HUES6 (cell line): Measurements from ENCODE around the gene CELA3A.
"Not testable (repeated sequence)": the region's sequence is repeated elsewhere in the genome, so short reads cannot be mapped to it uniquely, and the experiment has no call there.

Experiments used
- H3K27ac ChIP-seq: 2 replicates; pipeline ENCODE4 v1.7.0; 2013; ENCODE audit warnings: low read depth, mild to moderate bottlenecking, low read length, inconsistent platforms
- H3K27me3 ChIP-seq: 2 replicates; pipeline ENCODE4 v1.6.1; 2013; ENCODE audit warnings: low read length; ENCODE audit not compliant: control insufficient read depth, insufficient read depth
- H3K36me3 ChIP-seq: 2 replicates; pipeline ENCODE4 v1.6.1; 2013; ENCODE audit warnings: low read length; ENCODE audit not compliant: control insufficient read depth, insufficient read depth
- H3K4me1 ChIP-seq: 2 replicates; pipeline ENCODE4 v1.6.1; 2013; ENCODE audit warnings: low read length; ENCODE audit not compliant: control insufficient read depth, insufficient read depth
- H3K4me3 ChIP-seq: 2 replicates; pipeline ENCODE4 v1.5.1; 2013; ENCODE audit warnings: low read depth, low read length
- H3K9ac ChIP-seq: one replicate; pipeline ENCODE4 v1.6.1; 2013; ENCODE audit warnings: mild to moderate bottlenecking, low read length
- H3K9me3 ChIP-seq: 2 replicates; pipeline ENCODE4 v1.6.1; 2013; ENCODE audit warnings: low read depth, low read length; ENCODE audit not compliant: control insufficient read depth, insufficient read depth

Gene CELA3A

DNA sequence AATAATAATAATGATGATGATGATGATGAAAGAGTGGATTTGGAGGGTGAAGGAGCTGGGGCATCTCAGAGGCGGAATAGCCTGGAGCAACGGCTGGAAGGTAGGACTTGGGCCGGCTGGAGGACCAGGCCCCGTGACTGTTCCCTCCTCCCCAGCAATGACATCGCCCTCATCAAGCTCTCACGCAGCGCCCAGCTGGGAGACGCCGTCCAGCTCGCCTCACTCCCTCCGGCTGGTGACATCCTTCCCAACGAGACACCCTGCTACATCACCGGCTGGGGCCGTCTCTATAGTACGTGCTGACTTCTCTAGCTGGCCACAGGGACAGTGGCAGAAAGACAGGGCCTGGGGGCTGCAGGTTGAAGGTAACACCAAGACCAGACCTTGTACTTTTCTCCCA lies 17.9 kb upstream of the CELA3A start:
- not testable (repeated sequence) for H3K9ac ChIP-seq, H3K27ac ChIP-seq, H3K27me3 ChIP-seq, H3K4me3 ChIP-seq, H3K9me3 ChIP-seq, H3K36me3 ChIP-seq, H3K4me1 ChIP-seq

DNA sequence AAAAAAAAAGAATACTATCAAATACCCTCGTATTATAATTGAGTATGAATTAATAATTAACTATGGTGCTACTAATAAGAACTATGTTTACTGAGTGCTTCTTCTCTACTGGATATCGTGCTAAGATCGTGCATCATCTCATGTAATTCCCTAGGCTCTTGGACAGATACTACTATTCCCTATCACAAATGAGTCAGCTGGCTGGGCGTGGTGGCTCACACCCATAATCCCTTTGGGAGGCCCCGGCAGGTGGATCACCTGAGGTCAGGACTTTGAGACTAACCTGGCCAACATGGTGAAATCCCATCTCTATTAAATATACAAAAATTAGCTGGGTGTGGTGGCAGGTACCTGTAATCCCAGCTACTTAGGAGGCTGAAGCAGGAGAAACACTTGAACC lies 15.6 kb upstream of the CELA3A start:
- H3K36me3 ChIP-seq, H3K4me3 ChIP-seq, H3K27me3 ChIP-seq, H3K27ac ChIP-seq, H3K9ac ChIP-seq, H3K9me3 ChIP-seq, H3K4me1 ChIP-seq: not testable (repeated sequence)

DNA sequence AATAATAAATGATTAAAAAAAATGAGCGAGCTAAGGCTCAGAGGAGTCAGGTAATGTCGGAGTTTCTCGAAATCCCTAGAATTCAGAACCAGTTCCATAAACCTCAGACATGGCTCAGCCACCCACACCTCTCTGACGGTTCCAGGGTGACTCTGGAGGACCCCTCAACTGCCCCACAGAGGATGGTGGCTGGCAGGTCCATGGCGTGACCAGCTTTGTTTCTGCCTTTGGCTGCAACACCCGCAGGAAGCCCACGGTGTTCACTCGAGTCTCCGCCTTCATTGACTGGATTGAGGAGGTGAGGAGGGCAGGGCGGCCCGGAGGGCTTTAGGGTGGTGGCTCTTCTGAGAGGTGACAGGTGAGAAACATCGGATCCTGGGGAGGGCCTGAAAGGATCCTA lies 15.1 kb upstream of the CELA3A start:
- H3K27ac ChIP-seq, H3K27me3 ChIP-seq, H3K36me3 ChIP-seq, H3K9ac ChIP-seq, H3K4me1 ChIP-seq, H3K4me3 ChIP-seq, H3K9me3 ChIP-seq: not testable (repeated sequence)

DNA sequence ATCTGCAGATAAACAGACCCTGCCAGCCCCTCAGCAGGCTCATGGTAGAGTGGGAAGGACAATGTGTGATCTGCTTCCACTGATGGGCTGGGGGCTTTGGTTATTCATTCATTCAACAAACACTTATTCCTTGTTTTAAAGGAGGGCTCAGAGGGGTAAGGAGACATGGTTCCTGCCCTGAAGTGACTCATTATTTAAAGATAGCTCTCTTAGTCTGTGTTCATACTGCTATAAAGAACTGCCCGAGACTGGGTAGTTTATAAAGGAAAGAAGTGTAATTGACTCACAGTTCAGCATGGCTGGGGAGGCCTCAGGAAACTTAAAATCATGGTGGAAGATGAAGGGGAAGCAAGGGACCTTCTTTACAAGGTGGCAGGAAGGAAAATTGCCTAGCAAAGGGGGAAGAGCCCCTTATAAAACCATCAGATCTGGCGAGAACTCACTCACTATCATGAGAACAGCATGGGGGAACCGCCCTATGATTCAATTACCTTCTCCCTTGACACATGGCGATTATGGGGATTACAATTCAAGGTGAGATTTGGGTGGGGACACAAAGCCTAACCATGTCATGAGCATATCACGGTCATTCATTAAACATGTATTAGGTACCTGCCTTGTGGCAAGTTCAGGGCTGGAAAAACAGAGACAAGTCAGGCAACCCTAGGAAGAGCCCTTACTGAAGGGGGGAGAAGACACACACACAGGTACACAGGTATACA lies 11.6 kb upstream of the CELA3A start:
- H3K9ac ChIP-seq, H3K36me3 ChIP-seq, H3K4me3 ChIP-seq, H3K27me3 ChIP-seq, H3K27ac ChIP-seq, H3K4me1 ChIP-seq, H3K9me3 ChIP-seq: not testable (repeated sequence)

DNA sequence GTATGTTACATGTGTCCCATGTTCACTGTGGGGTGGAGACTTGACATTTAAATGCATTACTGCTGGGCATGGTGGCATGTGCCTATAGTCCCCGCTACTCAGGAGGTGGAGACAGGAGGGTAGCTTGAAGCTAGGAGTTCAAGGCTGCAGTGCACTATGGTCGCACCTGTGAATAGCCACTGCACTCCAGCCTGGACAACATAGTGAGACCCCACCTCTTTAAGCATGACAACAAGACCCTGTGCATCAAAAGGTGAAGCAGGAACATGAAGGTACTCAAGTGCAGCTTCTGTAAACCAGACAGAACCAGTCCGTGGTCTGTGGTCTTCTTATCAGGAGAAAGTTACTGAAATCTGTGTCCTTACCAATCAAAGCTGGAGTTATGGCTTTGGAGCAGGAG lies 9.3 kb upstream of the CELA3A start:
- not testable (repeated sequence) for H3K4me1 ChIP-seq, H3K36me3 ChIP-seq, H3K9ac ChIP-seq, H3K9me3 ChIP-seq, H3K27me3 ChIP-seq, H3K4me3 ChIP-seq, H3K27ac ChIP-seq

DNA sequence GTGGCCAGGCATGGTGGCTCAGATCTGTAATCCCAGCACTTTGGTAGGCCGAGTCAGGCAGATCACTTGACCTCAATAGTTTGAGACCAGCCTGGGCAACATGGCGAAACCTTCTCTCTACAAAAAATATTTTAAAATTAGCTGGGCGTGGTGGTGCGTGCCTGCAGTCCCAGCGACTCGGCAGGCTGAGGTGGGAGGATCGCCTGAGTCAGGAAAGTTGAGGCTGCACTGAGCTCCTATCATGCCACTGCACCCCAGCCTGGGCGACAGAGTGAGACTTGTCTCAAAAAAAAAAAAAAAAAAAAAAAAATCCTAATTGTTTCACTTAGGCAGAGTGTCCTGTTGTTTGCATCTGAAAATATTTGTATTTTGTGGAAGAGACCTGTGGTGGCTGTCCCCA lies 6.7 kb upstream of the CELA3A start:
- H3K27ac ChIP-seq, H3K9ac ChIP-seq, H3K9me3 ChIP-seq, H3K36me3 ChIP-seq, H3K27me3 ChIP-seq, H3K4me3 ChIP-seq: not testable (repeated sequence)
- H3K4me1 ChIP-seq, result peaks cover 10% of the 10 kb centered on the region; the same call in 1 of the 2 replicates

DNA sequence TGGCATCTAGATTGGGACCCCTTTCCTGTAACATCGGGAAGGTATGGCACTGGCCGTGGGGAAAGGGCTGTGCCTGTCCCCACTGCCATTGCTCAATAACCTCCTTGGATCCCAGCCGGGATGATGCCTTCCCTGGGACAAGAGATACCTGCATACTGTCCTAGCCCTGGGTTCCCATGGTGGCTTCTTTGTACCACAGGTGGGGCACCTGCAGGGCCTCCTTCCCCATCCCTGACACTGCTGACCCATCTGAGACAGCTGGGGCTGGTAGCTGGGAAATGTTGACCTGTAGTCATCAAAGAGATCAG lies 4.8 kb upstream of the CELA3A start:
- H3K27ac ChIP-seq, H3K27me3 ChIP-seq, H3K36me3 ChIP-seq, H3K9me3 ChIP-seq, H3K9ac ChIP-seq, H3K4me3 ChIP-seq: not testable (repeated sequence)
- H3K4me1 ChIP-seq, result peaks cover 10% of the 10 kb centered on the region; the same call in 1 of the 2 replicates

DNA sequence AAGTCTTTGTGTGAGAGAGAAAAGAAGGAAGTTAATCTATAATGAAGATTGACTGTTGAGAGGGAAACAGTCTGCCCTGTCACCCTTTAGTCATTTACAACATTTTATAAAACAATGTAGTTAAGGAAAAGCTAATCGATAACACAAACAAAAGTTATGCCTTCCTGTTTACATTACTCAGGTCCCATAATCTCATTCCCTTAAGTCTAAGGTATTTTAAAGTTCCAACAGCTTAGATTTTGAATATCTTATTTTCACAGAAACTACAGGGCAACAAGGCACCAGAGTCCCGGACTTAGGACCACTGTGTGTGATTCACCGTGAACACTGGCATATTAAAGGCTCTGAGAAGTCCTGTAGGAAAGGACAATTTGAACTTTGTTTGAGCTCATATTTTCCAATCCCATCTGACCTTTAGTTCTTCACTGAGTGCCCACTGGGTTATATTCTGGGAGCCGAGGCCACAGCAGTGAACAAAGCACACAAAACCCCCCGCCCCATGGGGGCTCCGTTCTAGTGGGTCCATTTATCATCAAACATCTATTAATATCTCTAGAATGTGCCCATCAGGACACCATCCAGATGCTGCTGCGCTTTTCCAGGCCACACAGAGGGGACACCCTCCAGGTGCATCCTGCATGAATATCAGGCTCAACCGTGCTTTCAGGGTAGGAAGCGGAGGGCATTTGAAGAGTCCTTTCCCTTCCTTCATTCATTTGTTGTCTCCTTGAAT lies 3.4 kb upstream of the CELA3A start:
- not testable (repeated sequence) for H3K27me3 ChIP-seq, H3K27ac ChIP-seq, H3K9me3 ChIP-seq, H3K4me3 ChIP-seq, H3K36me3 ChIP-seq, H3K9ac ChIP-seq
- H3K4me1 ChIP-seq, result peaks cover 10% of the 10 kb centered on the region; the same call in 1 of the 2 replicates

DNA sequence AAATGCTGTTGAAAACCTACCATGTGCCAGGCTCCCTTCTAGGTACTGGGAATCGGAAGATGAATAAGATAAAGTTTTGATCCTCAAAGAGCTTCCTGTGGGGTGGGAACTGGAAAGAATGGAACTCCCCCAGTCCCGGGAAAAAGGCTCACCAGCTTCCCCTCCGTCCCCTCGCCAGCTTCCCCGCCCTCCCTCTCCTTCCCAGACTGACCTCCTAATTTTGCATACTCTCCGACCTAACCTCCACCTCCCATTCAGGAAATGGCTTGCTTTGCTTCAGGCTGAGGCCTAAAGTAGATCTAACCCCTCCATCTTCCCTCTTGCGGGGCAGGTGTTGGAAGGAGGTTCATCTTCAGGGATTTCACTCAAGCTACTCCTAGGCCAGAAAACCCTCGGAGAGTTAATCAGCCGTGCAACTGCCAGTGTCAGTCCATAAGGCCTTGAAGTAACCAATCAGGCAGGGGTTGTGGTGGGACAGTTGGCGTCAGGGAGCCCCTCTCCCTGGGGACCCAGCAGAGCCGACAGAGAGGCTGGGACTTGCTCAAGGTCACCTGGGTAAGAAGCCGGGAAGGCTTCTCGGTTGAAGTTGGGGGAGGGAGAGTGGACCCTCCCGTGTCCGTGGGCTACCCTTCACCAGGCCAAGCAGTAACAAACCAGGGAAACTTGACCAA lies 2.7 kb upstream of the CELA3A start:
- not testable (repeated sequence) for H3K9ac ChIP-seq, H3K27me3 ChIP-seq, H3K27ac ChIP-seq, H3K9me3 ChIP-seq, H3K36me3 ChIP-seq, H3K4me3 ChIP-seq
- H3K4me1 ChIP-seq, result peaks cover 10% of the 10 kb centered on the region; the same call in 1 of the 2 replicates

DNA sequence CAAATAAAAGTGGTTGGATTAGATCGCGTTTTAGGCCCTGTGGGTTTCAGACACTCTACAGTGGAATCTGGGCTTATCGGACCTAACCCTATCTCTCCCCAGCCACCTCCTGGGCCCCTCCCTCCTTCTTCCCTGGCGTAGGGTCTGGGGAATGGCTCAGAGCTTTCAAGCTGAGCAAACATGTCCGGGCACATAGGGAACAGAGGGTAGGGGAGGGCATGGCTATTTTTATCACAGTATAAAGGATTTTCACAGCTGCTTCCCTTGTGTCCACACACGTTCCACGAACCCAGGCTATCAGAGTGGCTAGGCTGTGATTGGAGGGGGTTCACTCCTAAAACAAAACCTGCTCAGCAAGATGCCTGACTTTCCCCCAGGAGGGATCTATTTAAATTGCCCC lies 1.8 kb upstream of the CELA3A start:
- not testable (repeated sequence) for H3K9me3 ChIP-seq, H3K4me3 ChIP-seq, H3K27ac ChIP-seq, H3K36me3 ChIP-seq, H3K27me3 ChIP-seq, H3K9ac ChIP-seq
- peaks cover 10% of the 10 kb centered on the region; the same call in 1 of the 2 replicates for H3K4me1 ChIP-seq

DNA sequence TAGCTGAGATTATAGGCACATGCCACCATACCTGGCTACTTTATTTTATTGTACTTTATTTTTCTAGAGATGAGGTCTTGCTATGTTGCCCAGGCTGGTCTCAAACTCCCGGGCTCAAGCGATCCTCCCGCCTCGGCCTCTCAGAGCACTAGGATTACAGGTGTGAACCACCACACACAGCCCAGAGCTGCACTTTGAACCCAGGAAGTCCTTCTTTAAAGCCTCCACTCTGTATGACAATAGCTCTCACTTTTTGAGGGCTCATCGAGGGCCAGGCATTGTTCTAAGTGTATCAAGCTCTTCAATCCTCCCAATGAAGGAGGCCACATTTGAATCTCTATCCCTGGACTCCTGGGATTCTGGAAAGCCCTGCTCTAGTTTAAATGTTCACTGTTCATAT lies 1.0 kb downstream of the CELA3A start:
- not testable (repeated sequence) for H3K9me3 ChIP-seq, H3K9ac ChIP-seq, H3K27me3 ChIP-seq, H3K27ac ChIP-seq, H3K4me1 ChIP-seq, H3K4me3 ChIP-seq, H3K36me3 ChIP-seq
